ENCODE data around the gene PDLIM3.

DNA sequence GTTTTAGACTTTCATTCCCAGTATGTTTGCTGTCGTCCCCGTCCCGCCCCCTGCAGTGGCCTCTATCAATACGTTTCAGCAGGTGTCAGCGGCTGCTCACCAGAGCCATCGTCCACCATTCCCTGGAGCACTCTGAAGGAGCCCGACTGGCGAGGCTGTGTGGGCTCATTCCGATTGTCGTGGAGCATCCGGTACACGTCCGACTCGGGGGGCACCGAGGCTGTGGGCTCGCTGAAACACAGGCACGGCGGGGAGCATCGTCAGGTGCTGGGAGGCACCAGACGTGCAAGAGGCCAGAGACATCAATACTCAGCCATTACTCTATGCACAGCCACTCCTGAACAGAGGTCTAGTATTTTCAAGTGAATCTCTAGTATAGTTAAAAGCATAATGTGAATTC, 28.9 kb downstream of the PDLIM3 start:
- TF ChIP-seq RAD21 (IDR thresholded peaks at IDR 0.05; ENCODE audit: low read length) (no peak), SMC3 (IDR thresholded peaks at IDR 0.05; ENCODE audit: low read depth, low read length) (no peak), ELF1 (IDR thresholded peaks at IDR 0.05) (no peak), MEF2A (IDR thresholded peaks at IDR 0.05; ENCODE audit: borderline replicate concordance, low read depth) (no peak), TAF1 (IDR thresholded peaks at IDR 0.05; ENCODE audit: borderline replicate concordance, low read depth, low read length) (no peak), MXI1 (IDR thresholded peaks at IDR 0.05; ENCODE audit: low read depth, low read length) (no peak)
- TF ChIP-seq, protein P1, sequence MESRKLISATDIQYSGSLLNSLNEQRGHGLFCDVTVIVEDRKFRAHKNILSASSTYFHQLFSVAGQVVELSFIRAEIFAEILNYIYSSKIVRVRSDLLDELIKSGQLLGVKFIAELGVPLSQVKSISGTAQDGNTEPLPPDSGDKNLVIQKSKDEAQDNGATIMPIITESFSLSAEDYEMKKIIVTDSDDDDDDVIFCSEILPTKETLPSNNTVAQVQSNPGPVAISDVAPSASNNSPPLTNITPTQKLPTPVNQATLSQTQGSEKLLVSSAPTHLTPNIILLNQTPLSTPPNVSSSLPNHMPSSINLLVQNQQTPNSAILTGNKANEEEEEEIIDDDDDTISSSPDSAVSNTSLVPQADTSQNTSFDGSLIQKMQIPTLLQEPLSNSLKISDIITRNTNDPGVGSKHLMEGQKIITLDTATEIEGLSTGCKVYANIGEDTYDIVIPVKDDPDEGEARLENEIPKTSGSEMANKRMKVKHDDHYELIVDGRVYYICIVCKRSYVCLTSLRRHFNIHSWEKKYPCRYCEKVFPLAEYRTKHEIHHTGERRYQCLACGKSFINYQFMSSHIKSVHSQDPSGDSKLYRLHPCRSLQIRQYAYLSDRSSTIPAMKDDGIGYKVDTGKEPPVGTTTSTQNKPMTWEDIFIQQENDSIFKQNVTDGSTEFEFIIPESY (IDR thresholded peaks at IDR 0.05; ENCODE audit: borderline replicate concordance, low read depth): no peak
- TF ChIP-seq, protein P2, sequence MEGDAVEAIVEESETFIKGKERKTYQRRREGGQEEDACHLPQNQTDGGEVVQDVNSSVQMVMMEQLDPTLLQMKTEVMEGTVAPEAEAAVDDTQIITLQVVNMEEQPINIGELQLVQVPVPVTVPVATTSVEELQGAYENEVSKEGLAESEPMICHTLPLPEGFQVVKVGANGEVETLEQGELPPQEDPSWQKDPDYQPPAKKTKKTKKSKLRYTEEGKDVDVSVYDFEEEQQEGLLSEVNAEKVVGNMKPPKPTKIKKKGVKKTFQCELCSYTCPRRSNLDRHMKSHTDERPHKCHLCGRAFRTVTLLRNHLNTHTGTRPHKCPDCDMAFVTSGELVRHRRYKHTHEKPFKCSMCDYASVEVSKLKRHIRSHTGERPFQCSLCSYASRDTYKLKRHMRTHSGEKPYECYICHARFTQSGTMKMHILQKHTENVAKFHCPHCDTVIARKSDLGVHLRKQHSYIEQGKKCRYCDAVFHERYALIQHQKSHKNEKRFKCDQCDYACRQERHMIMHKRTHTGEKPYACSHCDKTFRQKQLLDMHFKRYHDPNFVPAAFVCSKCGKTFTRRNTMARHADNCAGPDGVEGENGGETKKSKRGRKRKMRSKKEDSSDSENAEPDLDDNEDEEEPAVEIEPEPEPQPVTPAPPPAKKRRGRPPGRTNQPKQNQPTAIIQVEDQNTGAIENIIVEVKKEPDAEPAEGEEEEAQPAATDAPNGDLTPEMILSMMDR (IDR thresholded peaks at IDR 0.05): no peak
- TF ChIP-seq, protein P3, sequence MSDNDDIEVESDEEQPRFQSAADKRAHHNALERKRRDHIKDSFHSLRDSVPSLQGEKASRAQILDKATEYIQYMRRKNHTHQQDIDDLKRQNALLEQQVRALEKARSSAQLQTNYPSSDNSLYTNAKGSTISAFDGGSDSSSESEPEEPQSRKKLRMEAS (IDR thresholded peaks at IDR 0.05; ENCODE audit: low read depth): no peak
